ENCODE results near the gene RASGRP3.
A peak's percentile ranks its signal among the peaks of the same experiment; 100 is the strongest.

Gene RASGRP3

GRCh38 chr2:33513480-33513879, 37.0 kb downstream of the RASGRP3 start:
- TF ChIP-seq CTCF (IDR thresholded peaks at IDR 0.05; ENCODE audit: low read depth, low read length) = no peak
- DNase-seq (ENCODE audit: extremely low read depth, low read depth) = no peak

- TF ChIP-seq CTCF (IDR thresholded peaks at IDR 0.05; ENCODE audit: low read depth, low read length) = no peak
- no peak for DNase-seq (ENCODE audit: extremely low read depth, low read depth)
These were observed 40.1 kb downstream of the RASGRP3 start for GRCh38 chr2:33516456-33516995.

DNA sequence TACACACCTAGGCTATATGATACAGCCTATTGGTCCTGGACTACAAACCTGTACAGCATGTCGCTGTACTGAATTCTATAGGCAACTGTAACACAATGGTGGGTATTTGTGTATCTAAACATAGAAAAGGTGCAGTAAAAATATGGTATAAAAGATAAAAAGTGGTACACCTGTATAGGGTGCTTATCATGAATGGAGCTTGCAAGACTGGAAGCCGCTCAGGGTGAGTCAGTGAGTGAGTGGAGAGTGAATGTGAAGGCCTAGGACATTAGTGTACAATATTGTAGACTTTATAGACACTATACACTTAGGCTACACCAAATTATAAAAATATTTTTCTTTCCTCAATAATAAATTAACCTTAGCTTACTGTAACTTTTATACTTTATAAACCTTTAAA, 41.8 kb downstream of the RASGRP3 start:
- DNase-seq (ENCODE audit: extremely low read depth, low read depth) = no peak
- TF ChIP-seq CTCF (IDR thresholded peaks at IDR 0.05; ENCODE audit: low read depth, low read length) = no peak

DNA sequence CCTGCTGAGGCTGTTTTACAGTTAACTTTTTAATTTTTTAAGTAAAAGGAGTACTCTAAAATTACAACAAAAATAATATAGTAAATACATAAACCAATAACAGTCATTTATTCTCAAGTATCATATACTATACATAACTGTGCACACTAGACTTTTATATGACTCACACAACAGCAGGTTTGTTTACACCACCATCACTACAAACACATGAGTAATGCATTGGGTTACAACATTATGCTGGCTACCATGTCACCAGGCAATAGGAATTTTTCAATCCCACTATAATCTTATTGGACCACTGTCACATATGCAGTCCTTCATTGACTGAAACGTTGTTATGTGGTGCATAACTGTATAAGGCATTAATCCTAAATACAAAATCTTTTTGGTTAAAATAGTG, 42.5 kb downstream of the RASGRP3 start:
- no peak for TF ChIP-seq CTCF (IDR thresholded peaks at IDR 0.05; ENCODE audit: low read depth, low read length)
- peak; percentile 8 for DNase-seq (ENCODE audit: extremely low read depth, low read depth)

- no peak for TF ChIP-seq CTCF (IDR thresholded peaks at IDR 0.05; ENCODE audit: low read depth, low read length)
- DNase-seq (ENCODE audit: extremely low read depth, low read depth) = peak; percentile 22
These were observed 45.4 kb downstream of the RASGRP3 start for GRCh38 chr2:33521791-33522281.

DNA sequence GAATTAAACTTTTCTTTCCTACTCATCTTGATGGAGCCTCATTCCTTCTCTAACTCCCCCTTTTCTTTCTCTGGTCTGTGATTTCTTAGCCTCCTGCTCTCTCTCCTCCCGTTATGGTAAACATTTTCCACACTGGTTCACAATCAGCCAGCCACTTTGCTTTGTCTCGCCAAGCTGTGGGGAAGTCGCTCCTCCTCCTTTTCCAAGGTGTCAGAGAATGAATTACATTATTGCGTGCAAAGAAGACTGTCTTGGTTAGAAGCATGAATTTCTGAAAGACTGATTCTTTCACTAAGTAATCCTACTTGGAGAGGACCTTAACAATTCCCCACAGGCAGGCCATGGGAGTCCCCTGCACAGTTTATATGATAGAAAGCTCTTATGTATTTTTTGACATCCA, 46.1 kb downstream of the RASGRP3 start:
- DNase-seq (ENCODE audit: extremely low read depth, low read depth) = no peak
- TF ChIP-seq CTCF (IDR thresholded peaks at IDR 0.05; ENCODE audit: low read depth, low read length) = no peak

GRCh38 chr2:33525666-33526065, 49.2 kb downstream of the RASGRP3 start:
- TF ChIP-seq CTCF (IDR thresholded peaks at IDR 0.05; ENCODE audit: low read depth, low read length) = no peak
- DNase-seq (ENCODE audit: extremely low read depth, low read depth) = no peak
